Muscle layer of colon (tissue), 2 donors: ENCODE data around the gene CMTM2.

Experiments
- H3K27ac ChIP-seq: one replicate; pipeline ENCODE4 v1.7.0; 2013; ENCODE audit warnings: low read depth, mild to moderate bottlenecking, low read length, moderate library complexity
- H3K27me3 ChIP-seq, 2 donors: one replicate each; pipeline ENCODE4 v1.7.0; 2013; ENCODE audit warnings: low read length in 2 of 2, mild to moderate bottlenecking in 2 of 2; ENCODE audit not compliant: insufficient read depth in 2 of 2, control insufficient read depth in 1 of 2
- H3K36me3 ChIP-seq: one replicate; pipeline ENCODE4 v1.7.0; 2013; ENCODE audit warnings: mild to moderate bottlenecking, low read length; ENCODE audit not compliant: insufficient read depth
- H3K4me1 ChIP-seq: one replicate; pipeline ENCODE4 v1.7.0; 2013; ENCODE audit warnings: mild to moderate bottlenecking, low read length; ENCODE audit not compliant: insufficient read depth
- H3K4me3 ChIP-seq, 2 donors: one replicate each; pipeline ENCODE4 v1.7.0; 2013; ENCODE audit warnings: low read length in 2 of 2, low read depth in 1 of 2, mild to moderate bottlenecking in 1 of 2, moderate library complexity in 1 of 2
- H3K9ac ChIP-seq: one replicate; pipeline ENCODE4 v1.7.0; 2013; ENCODE audit warnings: low read length
- H3K9me3 ChIP-seq: one replicate; pipeline ENCODE4 v1.7.0; 2013; ENCODE audit warnings: mild to moderate bottlenecking, low read length
- donor health status: abdominal sarcoma.
- donor health status: Adenocarcinoma of cecum.

Gene CMTM2

GRCh38 chr16:66572356-66572755 is 6.9 kb upstream of the CMTM2 start:
- Histone ChIP-seq H3K9me3 (no peaks in the 10 kb centered on the region), H3K4me1 (no peaks in the 10 kb centered on the region), H3K27ac (no peak overlapping the region), H3K36me3 (no peaks in the 10 kb centered on the region), H3K4me3 (no peak overlapping the region), H3K27me3 (peaks cover 0 to under 1% of the 10 kb centered on the region in 2 donors), H3K9ac (no peak overlapping the region)

DNA sequence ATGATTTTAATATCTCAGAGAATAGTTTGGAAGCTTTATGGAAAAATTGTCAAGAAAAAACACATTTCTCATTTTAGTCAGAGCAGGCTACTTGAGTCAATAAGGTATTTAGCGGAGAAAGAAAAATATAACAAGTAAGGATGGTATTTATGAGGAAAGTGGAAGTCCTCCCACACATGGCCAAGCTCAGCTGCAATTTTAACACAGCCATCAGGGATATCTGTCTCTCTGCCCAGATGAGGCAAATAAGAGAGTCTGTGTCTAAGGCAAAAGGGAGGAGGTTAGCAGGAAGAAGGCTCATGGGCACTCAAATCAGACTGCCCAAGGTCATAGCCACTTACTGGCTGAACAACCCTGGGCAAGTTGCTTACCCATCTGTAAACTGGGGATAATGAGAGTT is 5.2 kb upstream of the CMTM2 start:
- Histone ChIP-seq H3K9me3 (no peaks in the 10 kb centered on the region), H3K4me3 (no peak overlapping the region), H3K9ac (no peak overlapping the region), H3K27me3 (peaks cover 15 to 18% of the 10 kb centered on the region in 2 donors), H3K27ac (no peak overlapping the region), H3K36me3 (no peaks in the 10 kb centered on the region), H3K4me1 (peaks cover 11% of the 10 kb centered on the region)

DNA sequence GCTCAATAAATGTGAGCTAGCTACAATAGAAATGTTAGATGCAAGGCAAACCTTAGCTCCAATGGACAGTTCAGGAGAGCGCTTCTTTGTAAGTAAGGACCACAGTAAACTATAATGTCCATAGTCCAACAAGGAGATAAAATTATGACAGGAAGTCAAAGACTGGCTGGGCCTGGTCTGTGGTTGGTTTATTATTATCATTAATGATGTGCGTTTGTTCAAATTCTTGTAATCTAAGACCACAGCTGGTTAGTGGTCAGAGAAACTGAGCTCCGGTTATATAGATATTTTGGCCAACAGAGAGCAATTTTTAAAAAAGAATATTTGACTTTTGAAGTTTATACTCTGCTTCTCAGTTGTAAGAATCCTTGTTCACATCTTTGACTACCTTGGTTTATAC is 4.7 kb upstream of the CMTM2 start:
- Histone ChIP-seq H3K27ac (no peak overlapping the region), H3K4me1 (peaks cover 11% of the 10 kb centered on the region), H3K4me3 (no peak overlapping the region), H3K36me3 (no peaks in the 10 kb centered on the region), H3K9ac (no peak overlapping the region), H3K9me3 (no peaks in the 10 kb centered on the region), H3K27me3 (peaks cover 18 to 21% of the 10 kb centered on the region in 2 donors)

DNA sequence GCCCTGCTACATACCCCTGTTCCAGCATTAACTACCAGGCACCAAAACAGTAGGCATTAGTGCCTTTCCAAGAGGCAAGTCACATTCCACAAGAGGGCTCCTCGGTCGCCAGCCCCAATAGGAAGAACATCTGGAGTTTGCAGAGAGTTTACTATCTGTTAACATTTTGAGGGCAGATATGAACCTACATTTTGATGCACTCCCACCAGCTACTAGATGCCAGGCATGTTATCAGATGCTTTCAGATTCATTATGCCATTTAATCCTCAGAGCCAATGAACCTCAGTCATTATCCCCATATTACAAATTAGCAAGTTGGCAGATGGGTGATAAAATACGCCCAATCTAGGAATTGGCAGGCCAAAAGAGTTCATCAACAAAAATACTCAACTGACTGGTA is 4.2 kb upstream of the CMTM2 start:
- Histone ChIP-seq H3K9me3 (no peaks in the 10 kb centered on the region), H3K27ac (no peak overlapping the region), H3K9ac (no peak overlapping the region), H3K36me3 (no peaks in the 10 kb centered on the region), H3K27me3 (peaks cover 20 to 21% of the 10 kb centered on the region in 2 donors), H3K4me3 (no peak overlapping the region), H3K4me1 (peaks cover 11% of the 10 kb centered on the region)

GRCh38 chr16:66576296-66576695 is 3.0 kb upstream of the CMTM2 start:
- Histone ChIP-seq H3K36me3 (no peaks in the 10 kb centered on the region), H3K4me1 (peaks cover 11% of the 10 kb centered on the region), H3K27me3 (peaks cover 21 to 23% of the 10 kb centered on the region in 2 donors), H3K27ac (no peak overlapping the region), H3K9me3 (no peaks in the 10 kb centered on the region), H3K9ac (no peak overlapping the region), H3K4me3 (no peak overlapping the region)

GRCh38 chr16:66580605-66581209 is 1.4 kb downstream of the CMTM2 start:
- Histone ChIP-seq H3K27ac (no peak overlapping the region), H3K4me1 (peaks cover 11% of the 10 kb centered on the region), H3K9me3 (no peaks in the 10 kb centered on the region), H3K27me3 (peaks cover 21 to 23% of the 10 kb centered on the region in 2 donors), H3K9ac (no peak overlapping the region), H3K4me3 (no peak overlapping the region), H3K36me3 (no peaks in the 10 kb centered on the region)

DNA sequence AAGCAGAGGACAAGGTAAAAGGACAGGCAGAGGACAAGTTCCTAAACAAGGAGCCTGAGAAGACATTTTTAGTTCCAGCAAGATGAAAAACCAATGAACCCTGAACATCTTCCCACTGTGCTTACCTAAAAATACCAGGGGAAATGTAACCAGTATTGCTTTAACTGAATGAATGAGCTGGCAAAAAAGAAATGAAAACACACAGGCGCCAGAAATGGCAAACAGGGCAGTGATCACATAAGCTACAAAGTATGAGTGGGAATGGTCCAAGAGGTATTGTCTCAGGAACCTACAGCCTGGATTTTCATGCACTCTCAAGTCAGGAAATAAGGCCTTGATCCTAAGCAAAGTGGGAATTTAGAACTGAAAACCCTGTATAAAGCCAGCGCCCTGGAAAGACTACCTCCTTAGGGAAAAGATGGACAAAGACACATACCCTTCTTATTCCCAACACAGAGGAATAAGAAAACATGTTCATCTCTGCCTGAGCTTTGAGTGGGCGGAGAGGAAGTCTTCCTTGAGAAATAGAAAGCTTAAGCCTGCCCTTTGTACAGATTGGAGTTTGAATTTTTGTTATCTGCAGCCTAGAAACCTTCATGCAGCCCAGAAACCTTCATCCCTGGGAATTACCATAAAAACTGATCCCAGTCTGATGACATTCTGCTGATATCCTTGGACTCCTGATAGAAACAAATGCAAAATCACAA is 2.1 kb downstream of the CMTM2 start:
- Histone ChIP-seq H3K9me3 (no peaks in the 10 kb centered on the region), H3K9ac (no peak overlapping the region), H3K27ac (no peak overlapping the region), H3K4me1 (peaks cover 11% of the 10 kb centered on the region), H3K36me3 (no peaks in the 10 kb centered on the region), H3K27me3 (peaks cover 21 to 23% of the 10 kb centered on the region in 2 donors), H3K4me3 (no peak overlapping the region)

GRCh38 chr16:66585481-66586239 is 6.4 kb downstream of the CMTM2 start:
- no peaks in the 10 kb centered on the region for H3K9me3 ChIP-seq
- no peaks in the 10 kb centered on the region for H3K27me3 ChIP-seq
- H3K36me3 ChIP-seq = no peaks in the 10 kb centered on the region
- H3K4me3 ChIP-seq = no peak overlapping the region
- H3K4me1 ChIP-seq = no peaks in the 10 kb centered on the region
- no peak overlapping the region for H3K9ac ChIP-seq
- H3K27ac ChIP-seq = no peak overlapping the region

- no peak overlapping the region for H3K27ac ChIP-seq
- no peaks in the 10 kb centered on the region for H3K4me1 ChIP-seq
- H3K27me3 ChIP-seq = no peaks in the 10 kb centered on the region
- no peak overlapping the region for H3K9ac ChIP-seq
- no peaks in the 10 kb centered on the region for H3K36me3 ChIP-seq
- H3K9me3 ChIP-seq = no peaks in the 10 kb centered on the region
- H3K4me3 ChIP-seq = no peak overlapping the region
Measured at GRCh38 chr16:66587881-66588600, 8.8 kb downstream of the CMTM2 start.

GRCh38 chr16:66588981-66589713 is 9.9 kb downstream of the CMTM2 start:
- Histone ChIP-seq H3K4me1 (no peaks in the 10 kb centered on the region), H3K9ac (no peak overlapping the region), H3K9me3 (no peaks in the 10 kb centered on the region), H3K36me3 (no peaks in the 10 kb centered on the region), H3K27ac (no peak overlapping the region), H3K4me3 (no peak overlapping the region), H3K27me3 (no peaks in the 10 kb centered on the region)

- no peak overlapping the region for H3K27ac ChIP-seq
- no peaks in the 10 kb centered on the region for H3K4me1 ChIP-seq
- H3K9ac ChIP-seq = no peak overlapping the region
- H3K36me3 ChIP-seq = no peaks in the 10 kb centered on the region
- no peaks in the 10 kb centered on the region for H3K9me3 ChIP-seq
- no peak overlapping the region for H3K4me3 ChIP-seq
- no peaks in the 10 kb centered on the region for H3K27me3 ChIP-seq
Measured at GRCh38 chr16:66590322-66590721, 11.1 kb downstream of the CMTM2 start.
